HG03575 (cell line): ENCODE data around the gene SLC38A2.

Experiments
- ATAC-seq: cut with Tn5 transposase; IDR thresholded peaks from one replicate; pipeline ENCODE4 v1.9.1; 2021; ENCODE audit not compliant: unreplicated experiment, insufficient number of reproducible peaks, low FRiP score; ENCODE audit errors: extremely low read depth

The SLC38A2 gene

GRCh38 chr12:46372544-46373300, at the start of gene SLC38A2:
SLC38A2 (minus strand) TSS chr12:46372773; CDS start chr12:46371293, 1,480 bp downstream.
- ATAC-seq = peak; percentile 34

GRCh38 chr12:46419675-46420074, 47.1 kb upstream of the SLC38A2 start:
- ATAC-seq = no peak

GRCh38 chr12:46415552-46415951, 43.0 kb upstream of the SLC38A2 start:
- no peak for ATAC-seq

GRCh38 chr12:46414591-46415268, 42.2 kb upstream of the SLC38A2 start:
- no peak for ATAC-seq

GRCh38 chr12:46413368-46413767, 40.8 kb upstream of the SLC38A2 start:
- no peak for ATAC-seq

GRCh38 chr12:46412857-46413256, 40.3 kb upstream of the SLC38A2 start:
- no peak for ATAC-seq

- no peak for ATAC-seq
Measured at GRCh38 chr12:46410495-46410894, 37.9 kb upstream of the SLC38A2 start.

- ATAC-seq = no peak
Measured at GRCh38 chr12:46409974-46410373, 37.4 kb upstream of the SLC38A2 start.

- ATAC-seq = no peak
Measured at GRCh38 chr12:46409342-46409741, 36.8 kb upstream of the SLC38A2 start.

- no peak for ATAC-seq
Measured at GRCh38 chr12:46408441-46408840, 35.9 kb upstream of the SLC38A2 start.

GRCh38 chr12:46407361-46407760, 34.8 kb upstream of the SLC38A2 start:
- no peak for ATAC-seq

GRCh38 chr12:46406352-46407027, 33.9 kb upstream of the SLC38A2 start:
- no peak for ATAC-seq

- no peak for ATAC-seq
Measured at GRCh38 chr12:46404733-46405132, 32.2 kb upstream of the SLC38A2 start.

- no peak for ATAC-seq
Measured at GRCh38 chr12:46404225-46404631, 31.7 kb upstream of the SLC38A2 start.

GRCh38 chr12:46403719-46404070, 31.1 kb upstream of the SLC38A2 start:
- no peak for ATAC-seq

- ATAC-seq = no peak
Measured at GRCh38 chr12:46402941-46403718, 30.6 kb upstream of the SLC38A2 start.

- ATAC-seq = no peak
Measured at GRCh38 chr12:46402451-46402850, 29.9 kb upstream of the SLC38A2 start.

GRCh38 chr12:46401662-46402061, 29.1 kb upstream of the SLC38A2 start:
- ATAC-seq = no peak

- ATAC-seq = no peak
Measured at GRCh38 chr12:46400406-46400805, 27.8 kb upstream of the SLC38A2 start.
